Esophagus squamous epithelium (tissue), 5 donors: Measurements from ENCODE around the gene PIEZO1. TPM values are rescaled to one million over a fixed set of nuclear protein-coding genes. Genes with fewer than 3 reads are reported as not detected.

Experiments
- DNase-seq: peaks from one replicate; lab custom pipeline; 2025; lab: John Stamatoyannopoulos, UW
- H3K27ac ChIP-seq, 4 donors: fragments of 200-600 bp; sonication (generic); one replicate each; pipeline ENCODE4 v1.5.1; 2016 to 2019; ENCODE audit warnings: mild to moderate bottlenecking in 1 of 4
- H3K27me3 ChIP-seq, 4 donors: fragments of 200-600 bp; sonication (generic); 1 replicate in 3 of 4; 2 replicates in 1 of 4; pipeline versions ENCODE4 v1.5.1 to v1.6.0; 2017 to 2021; ENCODE audit warnings: antibody characterized with exemption in 1 of 4
- H3K36me3 ChIP-seq, 3 donors: fragments of 200-600 bp; sonication (generic); one replicate each; pipeline ENCODE4 v1.5.1; 2016 to 2019
- H3K4me1 ChIP-seq, 3 donors: fragments of 200-600 bp; sonication (generic); one replicate each; pipeline ENCODE4 v1.5.1; 2017 to 2019
- H3K4me3 ChIP-seq, 4 donors: fragments of 200-600 bp; sonication (generic); 1 replicate in 3 of 4; 2 replicates in 1 of 4; pipeline ENCODE4 v1.5.1; 2016 to 2019; ENCODE audit warnings: mild to moderate bottlenecking in 2 of 4, moderate library complexity in 1 of 4
- H3K9me3 ChIP-seq, 3 donors: fragments of 200-600 bp; sonication (generic); one replicate each; pipeline ENCODE4 v1.5.1; 2016 to 2019
- CTCF ChIP-seq, 6 experiments: fragments of 450-650 bp in 4 of 6; fragments of 200-600 bp in 2 of 6; sonication (generic) in 2 of 6; IDR thresholded peaks; one replicate each; pipeline ENCODE4 v1.5.1; 2016 to 2019; ENCODE audit warnings: antibody characterized with exemption in 6 of 6, mild to moderate bottlenecking in 4 of 6, moderate library complexity in 4 of 6
- POLR2A ChIP-seq, 4 donors: fragments of 450-650 bp; IDR thresholded peaks; one replicate each; pipeline ENCODE4 v1.6.1; 2017; ENCODE audit warnings: antibody characterized with exemption in 4 of 4, mild to moderate bottlenecking in 4 of 4, moderate library complexity in 3 of 4
- WGBS, 2 donors: methylation state at CpG; one replicate each; pipeline ENCODE4 v1.1.5; 2018; 5-methylcytosine and 5-hydroxymethylcytosine counted together
- intact Hi-C: fragments of 100-400 bp; cut with DNase I; formaldehyde crosslinking; loops from one replicate; pipeline ENCODE4 v1.15.0; 2022
- total RNA-seq, 4 donors: library from RNA; depleted of rRNA; stranded (reverse); fragments of >200 nt; gene quantifications; one replicate each; pipeline ENCODE4 v1.1.0, GENCODE V29; 2016
- donor health status: DM: yes; HTN: yes; CAD: no.

The PIEZO1 gene
- total RNA-seq, 4 donors from 2014 or later = 46.0 to 131 (median 103) TPM

- intact Hi-C loops = no loop called here
- Histone ChIP-seq H3K9me3 (no peaks in the 10 kb centered on the region), H3K27me3 (no peaks in the 10 kb centered on the region), H3K4me3 (peak overlapping the region in 1 of 4 donors; percentile 99), H3K27ac (peak overlapping the region; percentile 53 to 95 (median 74)), H3K4me1 (peaks cover 14 to 56% (median 18%) of the 10 kb centered on the region in 3 donors), H3K36me3 (peaks cover 10 to 54% (median 11%) of the 10 kb centered on the region in 3 donors)
- TF ChIP-seq POLR2A (IDR thresholded peaks at IDR 0.05) (no peak), CTCF (IDR thresholded peaks at IDR 0.05) (no peak)
- no peak for DNase-seq
- 60% methylated on average over 1 of the region's 14 CpGs; no CpG with 5 or more reads in 1 of the 2 donors for WGBS, 2 donors
Measured at GRCh38 chr16:88700322-88700635, 84.7 kb downstream of the PIEZO1 start.

- Histone ChIP-seq H3K27ac (no peak overlapping the region), H3K4me1 (peaks cover 8 to 45% (median 10%) of the 10 kb centered on the region in 3 donors), H3K36me3 (peaks cover 10 to 54% (median 11%) of the 10 kb centered on the region in 3 donors), H3K9me3 (no peaks in the 10 kb centered on the region), H3K27me3 (peaks cover 0 to 2% (median 0%) of the 10 kb centered on the region in 4 donors), H3K4me3 (no peak overlapping the region)
- TF ChIP-seq CTCF (IDR thresholded peaks at IDR 0.05) = no peak
- TF ChIP-seq POLR2A (IDR thresholded peaks at IDR 0.05) = no peak
- 97% methylated on average over 7 of the region's 16 CpGs; no CpG with 5 or more reads in 1 of the 2 donors for WGBS, 2 donors
- no peak for DNase-seq
- intact Hi-C loops = no loop called here
Measured at GRCh38 chr16:88699180-88699579, 85.8 kb downstream of the PIEZO1 start.

- no peak for DNase-seq
Measured at GRCh38 chr16:88698646-88699045, 86.4 kb downstream of the PIEZO1 start.

GRCh38 chr16:88697831-88698615, 87.0 kb downstream of the PIEZO1 start:
- H3K4me3 ChIP-seq = no peak overlapping the region
- DNase-seq = no peak

More at GRCh38 chr16:88698646-88699045, 86.4 kb downstream of the PIEZO1 start:
- WGBS, 2 donors = no CpG with 5 or more reads among the region's 25 CpGs
- no peak overlapping the region for H3K4me3 ChIP-seq
- peaks cover 8 to 40% (median 10%) of the 10 kb centered on the region in 3 donors for H3K4me1 ChIP-seq
- no peak overlapping the region for H3K27ac ChIP-seq
- intact Hi-C loops = no loop called here
- peaks cover 10 to 54% (median 11%) of the 10 kb centered on the region in 3 donors for H3K36me3 ChIP-seq
- H3K9me3 ChIP-seq = no peaks in the 10 kb centered on the region
- peaks cover 0 to 7% (median 0%) of the 10 kb centered on the region in 4 donors for H3K27me3 ChIP-seq
- TF ChIP-seq CTCF (IDR thresholded peaks at IDR 0.05) = no peak

GRCh38 chr16:88697116-88697830, 87.7 kb downstream of the PIEZO1 start:
- Histone ChIP-seq H3K9me3 (no peaks in the 10 kb centered on the region), H3K4me1 (peaks cover 12 to 29% (median 12%) of the 10 kb centered on the region in 3 donors), H3K4me3 (no peak overlapping the region), H3K27ac (no peak overlapping the region), H3K36me3 (peaks cover 10 to 54% (median 11%) of the 10 kb centered on the region in 3 donors), H3K27me3 (peaks cover 0 to 21% (median 0%) of the 10 kb centered on the region in 4 donors)
- 92 to 93% methylated on average over 12 to 23 of the region's 47 CpGs for WGBS, 2 donors
- intact Hi-C loops = no loop called here
- TF ChIP-seq POLR2A (IDR thresholded peaks at IDR 0.05) (no peak), CTCF (IDR thresholded peaks at IDR 0.05) (no peak)
- no peak for DNase-seq

More at GRCh38 chr16:88697831-88698615, 87.0 kb downstream of the PIEZO1 start:
- Histone ChIP-seq H3K36me3 (peaks cover 10 to 54% (median 11%) of the 10 kb centered on the region in 3 donors), H3K9me3 (no peaks in the 10 kb centered on the region), H3K27me3 (peaks cover 0 to 13% (median 0%) of the 10 kb centered on the region in 4 donors), H3K27ac (no peak overlapping the region), H3K4me1 (peaks cover 8 to 33% (median 10%) of the 10 kb centered on the region in 3 donors)
- WGBS, 2 donors = 72 to 77% methylated on average over 21 to 23 of the region's 37 CpGs
- no peak for TF ChIP-seq POLR2A (IDR thresholded peaks at IDR 0.05)
- intact Hi-C loops = no loop called here
